ENCODE results near the gene NPR2.

Gene NPR2

GRCh38 chr9:35801328-35802128, 10.1 kb downstream of the NPR2 start:
- no peak for DNase-seq

GRCh38 chr9:35806101-35806500, 14.7 kb downstream of the NPR2 start:
- DNase-seq, result no peak

- no peak for DNase-seq
Observed at GRCh38 chr9:35808433-35808832, 17.0 kb downstream of the NPR2 start.

GRCh38 chr9:35810122-35810521, 18.7 kb downstream of the NPR2 start:
- no peak for DNase-seq

GRCh38 chr9:35811381-35812024, 20.1 kb downstream of the NPR2 start:
- no peak for DNase-seq

- DNase-seq, result peak; percentile 88
Observed at GRCh38 chr9:35812025-35812602, 20.7 kb downstream of the NPR2 start, which contains the start of gene SPAG8. Gene SPAG8 (minus strand): TSS chr9:35812262. CDS start chr9:35812147, 115 bp downstream.

GRCh38 chr9:35813434-35814105, 22.2 kb downstream of the NPR2 start:
- DNase-seq, result no peak

GRCh38 chr9:35814106-35814840, 22.9 kb downstream of the NPR2 start:
- DNase-seq, result peak; percentile 24

GRCh38 chr9:35814841-35815543, 23.6 kb downstream of the NPR2 start, which contains the start of gene HINT2:
Gene HINT2 (minus strand): TSS chr9:35815042. CDS start chr9:35814979, 63 bp downstream.
- DNase-seq, result peak; percentile 93

- DNase-seq, result no peak
Observed at GRCh38 chr9:35816708-35817107, 25.3 kb downstream of the NPR2 start.

GRCh38 chr9:35818341-35818740, 26.9 kb downstream of the NPR2 start:
- no peak for DNase-seq

- DNase-seq, result peak; percentile 48
Observed at GRCh38 chr9:35820076-35820475, 28.7 kb downstream of the NPR2 start.

- no peak for DNase-seq
Observed at GRCh38 chr9:35822926-35823325, 31.5 kb downstream of the NPR2 start.

GRCh38 chr9:35826071-35826701, 34.8 kb downstream of the NPR2 start:
- DNase-seq, result peak; percentile 24

- DNase-seq, result no peak
Observed at GRCh38 chr9:35827486-35827885, 36.1 kb downstream of the NPR2 start.

GRCh38 chr9:35828716-35829083, 37.3 kb downstream of the NPR2 start, which contains the start of gene FAM221B:
Gene FAM221B (minus strand): TSS chr9:35828732. CDS start chr9:35826161, 2,571 bp downstream.
- no peak for DNase-seq

GRCh38 chr9:35829084-35829763, 37.8 kb downstream of the NPR2 start, which contains the start of gene TMEM8B:
Gene TMEM8B (plus strand): TSS chr9:35829228. CDS start chr9:35829448, 220 bp downstream.
- peak; percentile 58 for DNase-seq

- no peak for DNase-seq
Observed at GRCh38 chr9:35829764-35830096, 38.3 kb downstream of the NPR2 start.

- no peak for DNase-seq
Observed at GRCh38 chr9:35831040-35831439, 39.6 kb downstream of the NPR2 start.

GRCh38 chr9:35832814-35833213, 41.4 kb downstream of the NPR2 start:
- no peak for DNase-seq
